ENCODE results near the gene SPINK4.

The SPINK4 gene

DNA sequence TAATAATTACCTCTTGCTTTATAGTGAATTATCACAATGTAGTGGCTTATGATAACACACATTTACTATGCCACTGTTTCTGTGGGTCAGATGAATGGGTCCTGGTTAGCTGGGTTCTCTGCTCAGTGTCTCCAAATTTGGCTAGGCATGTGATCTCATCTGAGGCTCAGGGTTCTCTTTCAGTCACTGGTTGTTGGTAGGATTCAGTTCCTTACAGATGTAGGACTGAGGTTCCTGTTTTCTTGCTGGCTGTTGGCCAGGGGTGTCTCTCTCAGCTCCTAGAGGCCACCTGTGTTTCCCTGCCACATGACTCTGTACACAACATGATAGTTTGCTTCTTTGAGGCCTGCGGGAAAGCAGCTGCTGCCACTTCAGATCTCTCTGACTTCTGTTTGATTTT lies 57.5 kb downstream of the SPINK4 start:
- TF ChIP-seq CTCF (IDR thresholded peaks at IDR 0.05; ENCODE audit: low read length) (no peak), EZH2 (IDR thresholded peaks at IDR 0.05; ENCODE audit: borderline replicate concordance, low read length) (no peak)
- H3K4me3 ChIP-seq (ENCODE audit: low read depth, low read length, poor library complexity, severe bottlenecking) = peak overlapping the region; percentile 8
- no peaks in the 10 kb centered on the region for H3K9me2 ChIP-seq (ENCODE audit: low read depth, low read length)
- peaks cover 4% of the 10 kb centered on the region; the same call in 1 of the 2 replicates for H3F3A ChIP-seq (ENCODE audit: insufficient read depth, low read length)
- H3K27ac ChIP-seq (ENCODE audit: low read depth, low read length, poor library complexity, severe bottlenecking) = peak overlapping the region; percentile 88
- no peaks in the 10 kb centered on the region for H3K9me3 ChIP-seq (ENCODE audit: low read length)
- H4K20me1 ChIP-seq (ENCODE audit: insufficient read depth, low read length) = no peaks in the 10 kb centered on the region
- H2AFZ ChIP-seq (ENCODE audit: low read length) = no peak overlapping the region
- peaks cover 64% of the 10 kb centered on the region for H3K4me1 ChIP-seq (ENCODE audit: insufficient read depth, low read length, severe bottlenecking)
- H3K4me2 ChIP-seq (ENCODE audit: low read length) = peak overlapping the region; percentile 48
- H3K36me3 ChIP-seq (ENCODE audit: insufficient read depth, low read length) = peaks cover 95% of the 10 kb centered on the region
- peak overlapping the region; percentile 40; the same call in 1 of the 2 replicates for H3K9ac ChIP-seq (ENCODE audit: low read length)
- H3K79me2 ChIP-seq (ENCODE audit: insufficient read depth, low read length) = peaks cover 60% of the 10 kb centered on the region
- no peaks in the 10 kb centered on the region for H3K27me3 ChIP-seq (ENCODE audit: insufficient read depth, low read length)

All from OCI-LY1 (cell line).